Esophagus muscularis mucosa (tissue), 4 donors: ENCODE results near the gene PLPP7. TPM values are rescaled to one million over a fixed set of nuclear protein-coding genes. Genes with fewer than 3 reads are reported as not detected.

ENCODE experiments used
- DNase-seq: peaks from one replicate; pipeline ENCODE4 v3.0.0-alpha.2; 2017; ENCODE audit errors: extremely low spot score
- H3K27ac ChIP-seq, 4 donors: fragments of 200-600 bp; sonication (generic); replicated peaks in 1 of 4; 1 replicate in 3 of 4; 2 replicates in 1 of 4; pipeline ENCODE4 v1.5.1; 2016 to 2019; ENCODE audit warnings: mild to moderate bottlenecking in 1 of 4
- H3K27me3 ChIP-seq, 4 donors: fragments of 200-600 bp; sonication (generic); one replicate each; pipeline versions ENCODE4 v1.5.1 to v1.6.0; 2016 to 2019
- H3K36me3 ChIP-seq, 4 donors: fragments of 200-600 bp; sonication (generic); one replicate each; pipeline ENCODE4 v1.5.1; 2016 to 2019
- H3K4me1 ChIP-seq, 4 donors: fragments of 200-600 bp; sonication (generic); one replicate each; pipeline ENCODE4 v1.5.1; 2016 to 2019
- H3K4me3 ChIP-seq, 4 donors: fragments of 200-600 bp; sonication (generic); 1 replicate in 2 of 4; 2 replicates in 2 of 4; pipeline ENCODE4 v1.5.1; 2016 to 2019; ENCODE audit warnings: mild to moderate bottlenecking in 4 of 4, moderate library complexity in 1 of 4
- H3K9me3 ChIP-seq, 4 donors: fragments of 200-600 bp; sonication (generic); 1 replicate in 3 of 4; 2 replicates in 1 of 4; pipeline ENCODE4 v1.5.1; 2016 to 2019
- EP300 ChIP-seq: sonication (generic); formaldehyde crosslinking; IDR thresholded peaks from one replicate; pipeline ENCODE4 v1.6.1; 2017; ENCODE audit warnings: antibody characterized with exemption
- POLR2A ChIP-seq: fragments of 450-650 bp; IDR thresholded peaks from one replicate; pipeline ENCODE4 v1.6.1; 2017; ENCODE audit warnings: antibody characterized with exemption, moderate library complexity, mild to moderate bottlenecking, low read depth
- POLR2AphosphoS5 ChIP-seq, 2 donors: sonication (generic); formaldehyde crosslinking; IDR thresholded peaks; one replicate each; pipeline ENCODE4 v1.6.1; 2017; ENCODE audit warnings: antibody characterized with exemption in 2 of 2
- WGBS: methylation state at CpG from one replicate; pipeline ENCODE4 v1.1.5; 2018; 5-methylcytosine and 5-hydroxymethylcytosine counted together
- intact Hi-C: fragments of 100-400 bp; cut with DNase I; formaldehyde crosslinking; loops from one replicate; pipeline ENCODE4 v1.15.1; 2023
- total RNA-seq, 4 donors: library from RNA; depleted of rRNA; stranded (reverse); fragments of >200 nt; gene quantifications; one replicate each; pipeline versions ENCODE4 v1.1.0 to v1.2.1, GENCODE V29; 2016
- TF ChIP-seq, protein P1 (sequence below), 3 experiments: fragments of 200-600 bp in 2 of 3; fragments of 450-650 bp in 1 of 3; sonication (generic) in 2 of 3; IDR thresholded peaks; one replicate each; pipeline ENCODE4 v1.5.1; 2017 to 2019; ENCODE audit warnings: antibody characterized with exemption in 3 of 3, mild to moderate bottlenecking in 2 of 3, moderate library complexity in 1 of 3

The PLPP7 gene
- total RNA-seq, 4 donors from 2014 or later: 11.4 to 22.5 (median 14.4) TPM

DNA sequence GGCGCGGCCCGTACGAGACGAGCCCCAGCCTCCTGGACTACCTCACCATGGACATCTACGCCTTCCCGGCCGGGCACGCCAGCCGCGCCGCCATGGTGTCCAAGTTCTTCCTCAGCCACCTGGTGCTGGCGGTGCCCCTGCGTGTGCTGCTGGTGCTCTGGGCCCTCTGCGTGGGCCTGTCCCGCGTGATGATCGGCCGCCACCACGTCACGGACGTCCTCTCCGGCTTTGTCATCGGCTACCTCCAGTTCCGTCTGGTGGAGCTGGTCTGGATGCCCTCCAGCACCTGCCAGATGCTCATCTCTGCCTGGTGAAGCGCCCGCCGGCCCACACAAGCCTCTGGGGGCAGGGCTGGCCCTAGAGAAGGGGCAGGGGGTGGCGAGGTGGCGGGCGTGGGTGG, 18.5 kb downstream of the PLPP7 start:
- intact Hi-C loops: no loop called here
- Histone ChIP-seq H3K36me3 (peaks cover 0 to 3% (median 0%) of the 10 kb centered on the region in 4 donors), H3K9me3 (no peaks in the 10 kb centered on the region), H3K4me3 (no peak overlapping the region), H3K4me1 (peaks cover 0 to 7% (median 1%) of the 10 kb centered on the region in 4 donors), H3K27ac (no peak overlapping the region), H3K27me3 (no peaks in the 10 kb centered on the region)
- TF ChIP-seq POLR2AphosphoS5 (IDR thresholded peaks at IDR 0.05) (no peak), EP300 (no peak), POLR2A (no peak)
- TF ChIP-seq, protein P1, sequence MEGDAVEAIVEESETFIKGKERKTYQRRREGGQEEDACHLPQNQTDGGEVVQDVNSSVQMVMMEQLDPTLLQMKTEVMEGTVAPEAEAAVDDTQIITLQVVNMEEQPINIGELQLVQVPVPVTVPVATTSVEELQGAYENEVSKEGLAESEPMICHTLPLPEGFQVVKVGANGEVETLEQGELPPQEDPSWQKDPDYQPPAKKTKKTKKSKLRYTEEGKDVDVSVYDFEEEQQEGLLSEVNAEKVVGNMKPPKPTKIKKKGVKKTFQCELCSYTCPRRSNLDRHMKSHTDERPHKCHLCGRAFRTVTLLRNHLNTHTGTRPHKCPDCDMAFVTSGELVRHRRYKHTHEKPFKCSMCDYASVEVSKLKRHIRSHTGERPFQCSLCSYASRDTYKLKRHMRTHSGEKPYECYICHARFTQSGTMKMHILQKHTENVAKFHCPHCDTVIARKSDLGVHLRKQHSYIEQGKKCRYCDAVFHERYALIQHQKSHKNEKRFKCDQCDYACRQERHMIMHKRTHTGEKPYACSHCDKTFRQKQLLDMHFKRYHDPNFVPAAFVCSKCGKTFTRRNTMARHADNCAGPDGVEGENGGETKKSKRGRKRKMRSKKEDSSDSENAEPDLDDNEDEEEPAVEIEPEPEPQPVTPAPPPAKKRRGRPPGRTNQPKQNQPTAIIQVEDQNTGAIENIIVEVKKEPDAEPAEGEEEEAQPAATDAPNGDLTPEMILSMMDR (IDR thresholded peaks at IDR 0.05): no peak
- no peak for DNase-seq
- 92% methylated on average over 26 of the region's 31 CpGs for WGBS

DNA sequence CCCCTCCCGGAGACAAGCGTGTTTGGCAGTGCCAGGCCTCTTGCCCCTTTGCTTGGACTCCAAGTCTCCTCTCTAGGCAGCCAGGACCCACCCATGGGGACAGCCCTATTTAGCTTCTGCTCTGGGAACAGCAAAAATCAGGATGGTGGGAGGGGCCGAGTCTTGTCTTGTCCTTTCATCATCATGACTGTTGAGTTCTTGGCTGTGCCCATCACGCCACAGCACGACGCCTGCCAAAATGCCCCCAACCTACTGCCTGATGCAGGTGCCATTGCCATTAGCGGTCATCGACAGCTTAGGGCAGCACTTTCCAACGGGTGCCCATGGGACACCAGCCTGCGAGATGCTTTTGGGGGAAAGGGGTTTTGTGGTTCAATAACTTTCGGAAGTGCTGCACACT, 18.9 kb downstream of the PLPP7 start:
- WGBS: 87% methylated on average over 11 of the region's 11 CpGs
- intact Hi-C loops: no loop called here
- H3K4me3 ChIP-seq: no peak overlapping the region
- no peaks in the 10 kb centered on the region for H3K9me3 ChIP-seq
- no peak overlapping the region for H3K27ac ChIP-seq
- TF ChIP-seq EP300 (no peak), POLR2A (no peak), POLR2AphosphoS5 (IDR thresholded peaks at IDR 0.05) (no peak)
- TF ChIP-seq, protein P1 (IDR thresholded peaks at IDR 0.05): no peak
- H3K36me3 ChIP-seq: peaks cover 0 to 3% (median 0%) of the 10 kb centered on the region in 4 donors
- H3K4me1 ChIP-seq: peaks cover 0 to 7% (median 3%) of the 10 kb centered on the region in 4 donors
- H3K27me3 ChIP-seq: no peaks in the 10 kb centered on the region
- DNase-seq: no peak

DNA sequence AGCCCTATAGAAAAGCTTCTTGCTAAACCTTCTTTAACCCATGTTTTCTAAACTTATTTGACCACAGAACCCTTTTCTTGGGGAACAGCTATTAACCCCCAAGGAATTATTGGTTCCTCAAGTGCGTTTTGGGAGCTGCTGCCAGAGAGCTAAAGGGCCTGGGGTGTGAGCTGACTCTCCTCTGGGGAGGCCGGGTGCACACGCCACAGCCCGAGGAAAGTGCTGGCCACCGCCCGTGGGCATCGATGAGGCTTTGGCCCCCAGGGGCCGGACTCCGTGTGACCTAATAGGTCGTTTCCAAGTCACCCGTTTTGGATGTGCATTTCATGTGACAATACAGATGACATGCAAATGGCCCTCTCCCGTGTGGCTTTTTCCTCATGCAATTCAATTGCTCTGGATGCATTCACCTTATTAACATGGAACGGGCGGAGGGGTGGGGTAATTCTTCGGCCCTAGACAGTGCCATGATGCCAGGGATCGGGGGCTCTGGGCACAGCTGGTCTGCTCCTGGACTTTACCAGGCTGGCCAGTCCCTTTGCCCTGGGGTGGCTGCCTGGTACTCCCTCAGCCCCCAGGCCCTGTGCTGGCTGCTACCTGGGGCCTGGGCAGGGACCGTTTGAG, 19.5 kb downstream of the PLPP7 start:
- Histone ChIP-seq H3K27me3 (no peaks in the 10 kb centered on the region), H3K4me3 (no peak overlapping the region), H3K36me3 (peaks cover 0 to 3% (median 0%) of the 10 kb centered on the region in 4 donors), H3K9me3 (no peaks in the 10 kb centered on the region), H3K4me1 (peaks cover 0 to 8% (median 3%) of the 10 kb centered on the region in 4 donors), H3K27ac (no peak overlapping the region)
- intact Hi-C loops: no loop called here
- WGBS: 86% methylated on average over 15 of the region's 17 CpGs
- TF ChIP-seq POLR2AphosphoS5 (IDR thresholded peaks at IDR 0.05) (no peak), POLR2A (no peak)
- TF ChIP-seq, protein P1 (IDR thresholded peaks at IDR 0.05): no peak
- no peak for DNase-seq

DNA sequence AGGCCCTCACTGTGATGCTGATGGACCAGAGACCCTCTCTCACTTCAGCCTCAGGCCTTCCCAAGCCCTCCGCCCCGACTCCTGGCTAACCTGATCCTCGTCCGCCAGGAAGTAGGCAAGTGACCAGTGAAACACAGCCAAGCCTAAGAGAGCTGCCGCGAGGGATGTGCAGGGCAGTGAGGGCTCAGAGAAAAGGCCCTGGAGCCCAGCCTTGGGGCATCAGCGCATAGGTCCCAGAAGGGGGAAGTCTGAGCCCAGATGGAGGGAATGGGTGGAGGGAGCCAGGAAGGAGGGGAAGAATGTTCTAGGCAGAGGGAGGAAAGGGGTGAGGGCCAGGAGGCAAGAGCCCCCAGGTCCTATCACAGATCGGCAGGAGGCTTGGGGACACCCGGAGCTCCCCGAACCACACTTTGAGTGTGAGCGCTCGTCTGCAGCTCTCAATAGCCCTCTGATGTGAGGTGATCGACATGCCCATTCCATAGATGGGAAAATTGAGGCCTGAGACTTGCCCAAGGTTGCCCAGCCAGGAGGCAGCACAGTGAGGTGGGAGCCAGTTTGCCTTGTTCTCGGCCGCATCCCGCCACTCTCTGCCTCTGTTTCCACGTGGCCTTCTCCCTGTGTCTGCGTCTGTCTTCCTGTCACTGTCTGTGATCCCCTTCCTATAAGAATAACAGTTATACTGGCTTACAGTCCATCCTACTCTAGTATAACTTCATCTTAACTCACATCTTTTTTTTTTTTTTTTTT, 20.2 kb downstream of the PLPP7 start:
- Histone ChIP-seq H3K9me3 (no peaks in the 10 kb centered on the region), H3K27me3 (peaks cover 0 to 4% (median 0%) of the 10 kb centered on the region in 4 donors), H3K36me3 (peaks cover 0 to 2% (median 0%) of the 10 kb centered on the region in 4 donors), H3K4me1 (peaks cover 0 to 8% (median 3%) of the 10 kb centered on the region in 4 donors), H3K27ac (no peak overlapping the region), H3K4me3 (no peak overlapping the region)
- DNase-seq: no peak
- intact Hi-C loops: no loop called here
- TF ChIP-seq POLR2AphosphoS5 (IDR thresholded peaks at IDR 0.05) (no peak), EP300 (no peak), POLR2A (no peak)
- TF ChIP-seq, protein P1 (IDR thresholded peaks at IDR 0.05): no peak
- 84% methylated on average over 14 of the region's 18 CpGs for WGBS
